Heart left ventricle (tissue), 16 donors: ENCODE measurements around the gene FOXL2NB. TPM values are rescaled to one million over a fixed set of nuclear protein-coding genes. Genes with fewer than 3 reads are reported as not detected.

Source experiments
- ATAC-seq, 4 donors: fragments of 200-7000 bp; cut with Tn5 transposase; one replicate each; pipeline ENCODE4 v1.9.1; 2020 to 2022; ENCODE audit warnings: moderate library complexity in 4 of 4, mild to moderate bottlenecking in 3 of 4, moderate number of reproducible peaks in 1 of 4
- DNase-seq, 5 donors: peaks; one replicate each; pipeline ENCODE4 v3.0.0-alpha.2; 2020
- H3K27ac ChIP-seq, 12 donors: fragments of 200-600 bp; sonication (generic) in 4 of 12; one replicate each; pipeline versions ENCODE4 v1.5.0 to v1.8.0; 2016 to 2022; ENCODE audit warnings: mild to moderate bottlenecking in 2 of 12
- H3K27me3 ChIP-seq, 9 donors: fragments of 200-600 bp; sonication (generic) in 2 of 9; one replicate each; pipeline versions ENCODE4 v1.5.1 to v1.8.0; 2016 to 2022; ENCODE audit warnings: mild to moderate bottlenecking in 3 of 9
- H3K36me3 ChIP-seq, 9 donors: fragments of 200-600 bp; sonication (generic) in 2 of 9; one replicate each; pipeline versions ENCODE4 v1.5.0 to v1.8.0; 2018 to 2022; ENCODE audit warnings: mild to moderate bottlenecking in 2 of 9
- H3K4me1 ChIP-seq, 12 donors: fragments of 200-600 bp; sonication (generic) in 4 of 12; one replicate each; pipeline versions ENCODE4 v1.5.0 to v1.8.0; 2016 to 2022; ENCODE audit warnings: mild to moderate bottlenecking in 3 of 12
- H3K4me3 ChIP-seq, 12 donors: fragments of 200-600 bp; sonication (generic) in 4 of 12; one replicate each; pipeline versions ENCODE4 v1.5.0 to v1.8.0; 2017 to 2022; ENCODE audit warnings: mild to moderate bottlenecking in 9 of 12, moderate library complexity in 4 of 12
- H3K9me3 ChIP-seq, 12 donors: fragments of 200-600 bp; sonication (generic) in 4 of 12; one replicate each; pipeline versions ENCODE4 v1.5.0 to v1.8.0; 2016 to 2022; ENCODE audit warnings: mild to moderate bottlenecking in 1 of 12
- POLR2A ChIP-seq, 2 donors: fragments of 450-650 bp; IDR thresholded peaks; one replicate each; pipeline ENCODE4 v1.6.1; 2017; ENCODE audit warnings: antibody characterized with exemption in 2 of 2, mild to moderate bottlenecking in 2 of 2, moderate library complexity in 2 of 2
- WGBS, 4 donors: extraction: QIAGEN DNeasy Blood & Tissue Kit in 2 of 4; methylation state at CpG; one replicate each; pipeline versions ENCODE4 v1.1.5 to v1.1.7; 2013 to 2018; 5-methylcytosine and 5-hydroxymethylcytosine counted together
- intact Hi-C, 10 donors: fragments of 100-400 bp; cut with DNase I; formaldehyde crosslinking; loops; one replicate each; pipeline versions ENCODE4 v1.11.1 to v1.14.2; 2022
- polyA plus RNA-seq, 2 donors: library from polyadenylated mRNA; stranded (reverse); fragments of 200-250 nt; gene quantifications; one replicate each; pipeline ENCODE4 v1.2.3, GENCODE V29; 2013
- total RNA-seq, 9 donors: library from RNA; depleted of rRNA in 2 of 9; stranded (reverse); fragments of >200 nt in 2 of 9; fragmentation: NEBNext Ultra II Directional in 3 of 9; extraction: Animal tissue kit (Norgen Biotek cat#: 25700) in 3 of 9; gene quantifications; one replicate each; pipeline versions ENCODE4 v1.1.0 to v1.2.4, GENCODE V29; 2016 to 2023
- TF ChIP-seq, protein P1 (sequence below), 12 donors: fragments of 200-600 bp; sonication (generic) in 4 of 12; IDR thresholded peaks; one replicate each; pipeline versions ENCODE4 v1.5.0 to v1.8.0; 2018 to 2022; ENCODE audit warnings: antibody characterized with exemption in 12 of 12, mild to moderate bottlenecking in 5 of 12
- donor health status: ischemic (EF 13 %, LVEDD 7.1; RV severe dilation, severe dysfunction).
- donor health status: healthy with polysubstance abuse.
- donor health status: DM: no; HTN: yes; CAD: no.
- donor health status: DM: no; HTN: no; CAD: no.
- donor health status: ischemic (EF 25% LVEDD 6.9; RV normal size, moderate dysfunction).
- donor health status: ischemic (EF 25% LVEDD 5.7; RV mildly dilated, moderate dysfunction).
- donor health status: healthy.
- donor health status: DM: yes; HTN: yes; CAD: no.
- donor health status: ischemic (EF 35%, LVEDD 5.7; RV mildly dilated, moderate dysfunction).
- donor health status: nonischemic (EF 11% LVEDD 7.7; RV severe dilation, severe dysfunction).
- donor health status: DM: yes; HTN: yes; CAD: no.
- donor health status: PGD.
- donor health status: ischemic (EF 29% LVEDD 5.4; RV normal size, mild dysfunction).
- donor health status: nonischemic (EF 23%, LVEDD 6.1; RV moderate dilation, normal function).

The FOXL2NB gene
- total and polyA plus RNA-seq, 11 donors: 0.25 TPM; not detected in 10

GRCh38 chr3:138975351-138975750 is 28.3 kb downstream of the FOXL2NB start:
- ATAC-seq (no peak), DNase-seq (no peak)
- Histone ChIP-seq H3K27me3 (peaks cover 0 to 18% (median 4%) of the 10 kb centered on the region in 9 donors), H3K9me3 (no peaks in the 10 kb centered on the region), H3K27ac (no peak overlapping the region), H3K36me3 (no peaks in the 10 kb centered on the region), H3K4me3 (no peak overlapping the region), H3K4me1 (peaks cover 0 to 6% (median 0%) of the 10 kb centered on the region in 12 donors)
- intact Hi-C loops: no loop called here
- no peak for TF ChIP-seq POLR2A (IDR thresholded peaks at IDR 0.05)
- TF ChIP-seq, protein P1, sequence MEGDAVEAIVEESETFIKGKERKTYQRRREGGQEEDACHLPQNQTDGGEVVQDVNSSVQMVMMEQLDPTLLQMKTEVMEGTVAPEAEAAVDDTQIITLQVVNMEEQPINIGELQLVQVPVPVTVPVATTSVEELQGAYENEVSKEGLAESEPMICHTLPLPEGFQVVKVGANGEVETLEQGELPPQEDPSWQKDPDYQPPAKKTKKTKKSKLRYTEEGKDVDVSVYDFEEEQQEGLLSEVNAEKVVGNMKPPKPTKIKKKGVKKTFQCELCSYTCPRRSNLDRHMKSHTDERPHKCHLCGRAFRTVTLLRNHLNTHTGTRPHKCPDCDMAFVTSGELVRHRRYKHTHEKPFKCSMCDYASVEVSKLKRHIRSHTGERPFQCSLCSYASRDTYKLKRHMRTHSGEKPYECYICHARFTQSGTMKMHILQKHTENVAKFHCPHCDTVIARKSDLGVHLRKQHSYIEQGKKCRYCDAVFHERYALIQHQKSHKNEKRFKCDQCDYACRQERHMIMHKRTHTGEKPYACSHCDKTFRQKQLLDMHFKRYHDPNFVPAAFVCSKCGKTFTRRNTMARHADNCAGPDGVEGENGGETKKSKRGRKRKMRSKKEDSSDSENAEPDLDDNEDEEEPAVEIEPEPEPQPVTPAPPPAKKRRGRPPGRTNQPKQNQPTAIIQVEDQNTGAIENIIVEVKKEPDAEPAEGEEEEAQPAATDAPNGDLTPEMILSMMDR (IDR thresholded peaks at IDR 0.05): no peak
- WGBS, 4 donors: 89 to 90% (median 90%) methylated on average over 4 to 8 of the region's 8 CpGs

DNA sequence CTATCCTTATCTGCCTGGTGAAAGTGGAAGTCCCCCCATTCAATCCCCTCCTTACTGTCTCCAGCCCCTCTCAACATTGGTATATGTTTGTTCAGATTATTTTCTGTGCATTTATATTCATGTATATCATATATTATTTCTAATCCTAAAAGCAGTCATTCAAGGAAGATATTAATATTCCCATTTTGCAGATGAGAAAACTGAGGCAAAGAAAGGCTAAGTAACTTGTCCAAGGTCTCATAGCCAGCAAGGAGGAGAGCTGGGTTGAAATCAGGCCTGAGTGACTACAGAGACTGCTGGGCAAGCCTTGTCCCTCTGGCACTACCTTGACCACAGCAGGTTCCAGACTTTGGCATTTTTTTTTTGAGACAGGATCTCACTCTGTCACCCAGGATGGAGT is 29.0 kb downstream of the FOXL2NB start:
- Histone ChIP-seq H3K9me3 (no peaks in the 10 kb centered on the region), H3K27me3 (peaks cover 0 to 11% (median 1%) of the 10 kb centered on the region in 9 donors), H3K27ac (no peak overlapping the region), H3K4me3 (no peak overlapping the region), H3K4me1 (peaks cover 0 to 6% (median 0%) of the 10 kb centered on the region in 12 donors), H3K36me3 (no peaks in the 10 kb centered on the region)
- TF ChIP-seq POLR2A (IDR thresholded peaks at IDR 0.05): no peak
- TF ChIP-seq, protein P1 (IDR thresholded peaks at IDR 0.05): no peak
- DNase-seq (no peak), ATAC-seq (no peak)
- intact Hi-C loops: no loop called here

GRCh38 chr3:138984816-138985215 is 37.8 kb downstream of the FOXL2NB start:
- Histone ChIP-seq H3K4me1 (no peaks in the 10 kb centered on the region), H3K36me3 (no peaks in the 10 kb centered on the region), H3K27ac (no peak overlapping the region), H3K9me3 (no peaks in the 10 kb centered on the region), H3K4me3 (no peak overlapping the region), H3K27me3 (no peaks in the 10 kb centered on the region)
- 46 to 72% (median 49%) methylated on average over 3 of the region's 3 CpGs for WGBS, 4 donors
- TF ChIP-seq POLR2A (IDR thresholded peaks at IDR 0.05): no peak
- TF ChIP-seq, protein P1 (IDR thresholded peaks at IDR 0.05): no peak
- DNase-seq: no peak
- intact Hi-C loops: no loop called here
- ATAC-seq: no peak

DNA sequence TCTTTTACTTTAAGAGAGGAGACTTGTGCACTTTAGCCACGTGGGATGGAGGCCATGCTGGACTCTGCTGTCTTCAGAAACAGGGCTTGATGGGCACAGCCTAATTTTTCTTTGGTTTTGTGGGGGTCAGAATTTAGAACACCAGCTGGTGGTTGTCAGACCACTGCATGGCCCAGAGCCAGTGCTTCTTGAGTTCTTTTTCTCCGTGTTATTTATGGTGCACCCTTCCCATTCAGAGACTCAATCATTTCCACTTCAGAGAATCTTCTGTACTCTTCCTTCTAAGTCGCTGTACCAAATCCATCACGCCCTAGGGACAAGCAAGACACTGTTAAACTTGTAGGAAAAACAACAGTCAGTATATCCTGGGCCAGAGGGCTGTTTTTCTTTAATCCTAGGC is 38.9 kb downstream of the FOXL2NB start:
- intact Hi-C loops: no loop called here
- ATAC-seq (no peak), DNase-seq (no peak)
- no peak overlapping the region for H3K4me3 ChIP-seq
- H3K27ac ChIP-seq: no peak overlapping the region
- H3K27me3 ChIP-seq: peaks cover 0 to 5% (median 0%) of the 10 kb centered on the region in 9 donors
- H3K36me3 ChIP-seq: no peaks in the 10 kb centered on the region
- TF ChIP-seq, protein P1 (IDR thresholded peaks at IDR 0.05): no peak
- no peak for TF ChIP-seq POLR2A (IDR thresholded peaks at IDR 0.05)
- WGBS, 4 donors: 41 to 63% (median 54%) methylated on average over 4 of the region's 4 CpGs
- no peaks in the 10 kb centered on the region for H3K4me1 ChIP-seq
- H3K9me3 ChIP-seq: no peaks in the 10 kb centered on the region
